ENCODE measurements around the gene SLC5A8. TPM values are rescaled to one million over a fixed set of nuclear protein-coding genes. Genes with fewer than 3 reads are reported as not detected.

The SLC5A8 gene
- total RNA-seq (2014; rRNA removed; shearing (Covaris generic); ENCODE audit: low replicate concordance), result not detected in 2 replicates

GRCh38 chr12:101209319-101210302, at the start of gene SLC5A8:
Gene SLC5A8 (minus strand): TSS chr12:101210238. CDS start chr12:101209848, 390 bp downstream.
- Histone ChIP-seq H4K20me1 (ENCODE audit: insufficient read depth, low read depth, low read length) (no peaks in the 10 kb centered on the region), H3K27me3 (ENCODE audit: low read length) (peaks cover 2% of the 10 kb centered on the region; the same call in 1 of the 2 replicates), H3K36me3 (ENCODE audit: insufficient read depth, low read length) (no peaks in the 10 kb centered on the region), H3K27ac (ENCODE audit: low read length) (no peak within 1 kb of the TSS), H3K4me1 (ENCODE audit: low read length) (no peaks in the 10 kb centered on the region), H3K9me3 (ENCODE audit: low read length) (no peaks in the 10 kb centered on the region), H3K4me2 (ENCODE audit: low read depth, low read length, poor library complexity, severe bottlenecking) (no peak within 1 kb of the TSS), H3K4me3 (ENCODE audit: low read length) (no peak within 1 kb of the TSS), H3K79me2 (ENCODE audit: low read length) (no peaks in the 10 kb centered on the region), H2AFZ (ENCODE audit: low read length) (no peak within 1 kb of the TSS), H3K9me2 (replicated peaks; ENCODE audit: insufficient read depth, low read length) (no peaks in the 10 kb centered on the region), H3K9ac (ENCODE audit: low read length) (no peak within 1 kb of the TSS)
- DNase-seq, result no peak

- Histone ChIP-seq H3K27ac (ENCODE audit: low read length) (no peak overlapping the region), H3K36me3 (ENCODE audit: insufficient read depth, low read length) (no peaks in the 10 kb centered on the region), H3K27me3 (ENCODE audit: low read length) (no peaks in the 10 kb centered on the region), H2AFZ (ENCODE audit: low read length) (no peak overlapping the region), H3K4me3 (ENCODE audit: low read length) (no peak overlapping the region), H4K20me1 (ENCODE audit: insufficient read depth, low read depth, low read length) (no peaks in the 10 kb centered on the region), H3K4me1 (ENCODE audit: low read length) (no peaks in the 10 kb centered on the region), H3K4me2 (ENCODE audit: low read depth, low read length, poor library complexity, severe bottlenecking) (no peak overlapping the region), H3K9ac (ENCODE audit: low read length) (no peak overlapping the region), H3K9me3 (ENCODE audit: low read length) (no peaks in the 10 kb centered on the region), H3K79me2 (ENCODE audit: low read length) (no peaks in the 10 kb centered on the region), H3K9me2 (replicated peaks; ENCODE audit: insufficient read depth, low read length) (no peaks in the 10 kb centered on the region)
- DNase-seq, result no peak
These were observed 47.3 kb upstream of the SLC5A8 start for GRCh38 chr12:101257357-101257756.

- Histone ChIP-seq H3K27ac (ENCODE audit: low read length) (no peak overlapping the region), H3K79me2 (ENCODE audit: low read length) (no peaks in the 10 kb centered on the region), H3K4me3 (ENCODE audit: low read length) (no peak overlapping the region), H3K4me1 (ENCODE audit: low read length) (no peaks in the 10 kb centered on the region), H3K9ac (ENCODE audit: low read length) (no peak overlapping the region), H3K9me3 (ENCODE audit: low read length) (no peaks in the 10 kb centered on the region), H3K27me3 (ENCODE audit: low read length) (no peaks in the 10 kb centered on the region), H4K20me1 (ENCODE audit: insufficient read depth, low read depth, low read length) (no peaks in the 10 kb centered on the region), H3K9me2 (replicated peaks; ENCODE audit: insufficient read depth, low read length) (no peaks in the 10 kb centered on the region), H3K4me2 (ENCODE audit: low read depth, low read length, poor library complexity, severe bottlenecking) (no peak overlapping the region), H2AFZ (ENCODE audit: low read length) (no peak overlapping the region), H3K36me3 (ENCODE audit: insufficient read depth, low read length) (no peaks in the 10 kb centered on the region)
- no peak for DNase-seq
These were observed 46.2 kb upstream of the SLC5A8 start for GRCh38 chr12:101256266-101256665.

GRCh38 chr12:101243616-101244015, 33.6 kb upstream of the SLC5A8 start:
- peaks cover 9% of the 10 kb centered on the region for H3K4me1 ChIP-seq (ENCODE audit: low read length)
- no peaks in the 10 kb centered on the region for H4K20me1 ChIP-seq (ENCODE audit: insufficient read depth, low read depth, low read length)
- no peak overlapping the region for H3K4me3 ChIP-seq (ENCODE audit: low read length)
- H2AFZ ChIP-seq (ENCODE audit: low read length), result no peak overlapping the region
- no peaks in the 10 kb centered on the region for H3K36me3 ChIP-seq (ENCODE audit: insufficient read depth, low read length)
- DNase-seq, result no peak
- no peaks in the 10 kb centered on the region for H3K27me3 ChIP-seq (ENCODE audit: low read length)
- no peak overlapping the region for H3K27ac ChIP-seq (ENCODE audit: low read length)
- H3K4me2 ChIP-seq (ENCODE audit: low read depth, low read length, poor library complexity, severe bottlenecking), result peak overlapping the region; percentile 11
- H3K79me2 ChIP-seq (ENCODE audit: low read length), result no peaks in the 10 kb centered on the region
- H3K9me2 ChIP-seq (replicated peaks; ENCODE audit: insufficient read depth, low read length), result no peaks in the 10 kb centered on the region
- no peak overlapping the region for H3K9ac ChIP-seq (ENCODE audit: low read length)
- no peaks in the 10 kb centered on the region for H3K9me3 ChIP-seq (ENCODE audit: low read length)

GRCh38 chr12:101243074-101243473, 33.0 kb upstream of the SLC5A8 start:
- Histone ChIP-seq H3K27ac (ENCODE audit: low read length) (no peak overlapping the region), H4K20me1 (ENCODE audit: insufficient read depth, low read depth, low read length) (no peaks in the 10 kb centered on the region), H3K36me3 (ENCODE audit: insufficient read depth, low read length) (no peaks in the 10 kb centered on the region), H2AFZ (ENCODE audit: low read length) (no peak overlapping the region), H3K4me3 (ENCODE audit: low read length) (no peak overlapping the region), H3K79me2 (ENCODE audit: low read length) (no peaks in the 10 kb centered on the region), H3K9ac (ENCODE audit: low read length) (no peak overlapping the region), H3K9me3 (ENCODE audit: low read length) (no peaks in the 10 kb centered on the region), H3K27me3 (ENCODE audit: low read length) (no peaks in the 10 kb centered on the region), H3K4me1 (ENCODE audit: low read length) (peaks cover 9% of the 10 kb centered on the region), H3K9me2 (replicated peaks; ENCODE audit: insufficient read depth, low read length) (no peaks in the 10 kb centered on the region), H3K4me2 (ENCODE audit: low read depth, low read length, poor library complexity, severe bottlenecking) (peak overlapping the region; percentile 11)
- DNase-seq, result peak; percentile 33

GRCh38 chr12:101238800-101239329, 28.8 kb upstream of the SLC5A8 start:
- Histone ChIP-seq H3K9ac (ENCODE audit: low read length) (no peak overlapping the region), H2AFZ (ENCODE audit: low read length) (no peak overlapping the region), H3K4me3 (ENCODE audit: low read length) (no peak overlapping the region), H3K27ac (ENCODE audit: low read length) (no peak overlapping the region), H3K9me3 (ENCODE audit: low read length) (no peaks in the 10 kb centered on the region), H3K4me2 (ENCODE audit: low read depth, low read length, poor library complexity, severe bottlenecking) (no peak overlapping the region), H3K9me2 (replicated peaks; ENCODE audit: insufficient read depth, low read length) (no peaks in the 10 kb centered on the region), H3K36me3 (ENCODE audit: insufficient read depth, low read length) (no peaks in the 10 kb centered on the region), H4K20me1 (ENCODE audit: insufficient read depth, low read depth, low read length) (no peaks in the 10 kb centered on the region), H3K4me1 (ENCODE audit: low read length) (peaks cover 8% of the 10 kb centered on the region), H3K27me3 (ENCODE audit: low read length) (no peaks in the 10 kb centered on the region), H3K79me2 (ENCODE audit: low read length) (no peaks in the 10 kb centered on the region)
- DNase-seq, result peak; percentile 20

- no peaks in the 10 kb centered on the region for H3K27me3 ChIP-seq (ENCODE audit: low read length)
- no peak overlapping the region for H3K4me2 ChIP-seq (ENCODE audit: low read depth, low read length, poor library complexity, severe bottlenecking)
- H3K36me3 ChIP-seq (ENCODE audit: insufficient read depth, low read length), result no peaks in the 10 kb centered on the region
- H3K9me2 ChIP-seq (replicated peaks; ENCODE audit: insufficient read depth, low read length), result no peaks in the 10 kb centered on the region
- no peaks in the 10 kb centered on the region for H3K9me3 ChIP-seq (ENCODE audit: low read length)
- no peak overlapping the region for H2AFZ ChIP-seq (ENCODE audit: low read length)
- no peak overlapping the region for H3K9ac ChIP-seq (ENCODE audit: low read length)
- peaks cover 2% of the 10 kb centered on the region for H3K4me1 ChIP-seq (ENCODE audit: low read length)
- no peaks in the 10 kb centered on the region for H3K79me2 ChIP-seq (ENCODE audit: low read length)
- no peak for DNase-seq
- H3K27ac ChIP-seq (ENCODE audit: low read length), result no peak overlapping the region
- no peaks in the 10 kb centered on the region for H4K20me1 ChIP-seq (ENCODE audit: insufficient read depth, low read depth, low read length)
- no peak overlapping the region for H3K4me3 ChIP-seq (ENCODE audit: low read length)
These were observed 28.3 kb upstream of the SLC5A8 start for GRCh38 chr12:101238306-101238705.

- Histone ChIP-seq H3K4me1 (ENCODE audit: low read length) (peaks cover 4% of the 10 kb centered on the region; the same call in 1 of the 2 replicates), H3K27ac (ENCODE audit: low read length) (no peak overlapping the region), H3K9me3 (ENCODE audit: low read length) (no peaks in the 10 kb centered on the region), H3K27me3 (ENCODE audit: low read length) (no peaks in the 10 kb centered on the region), H3K4me2 (ENCODE audit: low read depth, low read length, poor library complexity, severe bottlenecking) (no peak overlapping the region), H3K79me2 (ENCODE audit: low read length) (no peaks in the 10 kb centered on the region), H2AFZ (ENCODE audit: low read length) (no peak overlapping the region), H3K4me3 (ENCODE audit: low read length) (no peak overlapping the region), H3K9ac (ENCODE audit: low read length) (no peak overlapping the region), H3K9me2 (replicated peaks; ENCODE audit: insufficient read depth, low read length) (no peaks in the 10 kb centered on the region), H3K36me3 (ENCODE audit: insufficient read depth, low read length) (no peaks in the 10 kb centered on the region), H4K20me1 (ENCODE audit: insufficient read depth, low read depth, low read length) (no peaks in the 10 kb centered on the region)
- DNase-seq, result no peak
These were observed 25.6 kb upstream of the SLC5A8 start for GRCh38 chr12:101235686-101236085.

All from Karpas-422 (cell line).